Epithelial cell of proximal tubule (primary cell): Measurements from ENCODE around the gene ZBTB12. TPM values are rescaled to one million over a fixed set of nuclear protein-coding genes. Genes with fewer than 3 reads are reported as not detected.

ENCODE experiments used
- DNase-seq: peaks from one replicate; pipeline ENCODE4 v3.0.0-alpha.2; 2011; ENCODE audit warnings: low read depth
- H3K4me3 ChIP-seq: 2 replicates; pipeline ENCODE4 v1.5.1; 2011; ENCODE audit warnings: low read depth, mild to moderate bottlenecking, low read length
- total RNA-seq: library from RNA; depleted of rRNA; stranded (reverse); fragments of >200 nt; gene quantifications from 2 replicates; pipeline ENCODE4 v1.2.3, GENCODE V29; 2015
- TF ChIP-seq, protein P1 (sequence below): conservative IDR thresholded peaks from 2 replicates; pipeline ENCODE4 v1.5.1; 2012; ENCODE audit warnings: low read depth, mild to moderate bottlenecking, low read length

The ZBTB12 gene
- total RNA-seq, 1 donor from 2014 or later, result 1.5 TPM

DNA sequence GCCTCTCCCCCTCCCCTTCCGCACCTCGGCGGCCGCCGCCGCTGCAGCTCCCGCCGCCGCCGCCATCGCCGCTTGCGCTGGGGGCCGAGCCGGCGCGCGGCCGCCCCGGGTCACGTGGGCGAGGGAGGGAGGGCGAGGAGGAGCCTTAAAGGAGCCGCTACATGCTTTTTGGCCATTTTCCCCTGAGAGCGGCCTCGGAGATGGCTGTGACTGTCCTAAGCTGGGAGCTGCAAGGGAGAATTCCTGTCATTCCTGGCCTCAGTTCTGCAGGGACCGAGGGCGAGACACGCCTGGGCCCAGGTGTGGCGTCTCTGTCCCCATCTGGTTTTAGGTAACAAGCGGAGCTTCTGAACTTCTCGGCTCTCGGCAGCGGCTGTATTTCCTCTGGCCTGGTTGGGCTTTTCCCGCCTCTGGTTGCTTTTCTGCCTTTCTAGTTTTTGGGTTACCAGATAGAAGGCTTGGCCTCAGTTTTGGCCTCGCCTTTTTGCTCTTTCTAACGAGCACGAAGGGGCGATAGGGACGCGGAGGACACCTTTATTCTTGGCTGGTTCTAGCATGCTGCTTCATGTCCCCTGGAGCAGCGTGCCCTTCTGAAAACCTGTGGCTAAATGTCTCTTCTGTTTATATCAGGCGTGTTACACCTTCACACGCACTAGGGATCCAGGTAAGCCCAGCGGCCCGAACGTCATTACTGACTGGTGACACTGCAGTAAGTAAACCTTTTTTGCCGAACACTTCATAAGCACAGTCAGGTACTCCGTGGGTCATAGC lies 4.1 kb downstream of the ZBTB12 start, which contains the start of gene EHMT2:
TSS of gene EHMT2 (minus strand) at position 87 of the 771 bp plus-strand sequence. CDS start at position 66, 21 bp downstream.
- H3K4me3 ChIP-seq, result peak within 1 kb of the TSS; percentile 88
- TF ChIP-seq, protein P1, sequence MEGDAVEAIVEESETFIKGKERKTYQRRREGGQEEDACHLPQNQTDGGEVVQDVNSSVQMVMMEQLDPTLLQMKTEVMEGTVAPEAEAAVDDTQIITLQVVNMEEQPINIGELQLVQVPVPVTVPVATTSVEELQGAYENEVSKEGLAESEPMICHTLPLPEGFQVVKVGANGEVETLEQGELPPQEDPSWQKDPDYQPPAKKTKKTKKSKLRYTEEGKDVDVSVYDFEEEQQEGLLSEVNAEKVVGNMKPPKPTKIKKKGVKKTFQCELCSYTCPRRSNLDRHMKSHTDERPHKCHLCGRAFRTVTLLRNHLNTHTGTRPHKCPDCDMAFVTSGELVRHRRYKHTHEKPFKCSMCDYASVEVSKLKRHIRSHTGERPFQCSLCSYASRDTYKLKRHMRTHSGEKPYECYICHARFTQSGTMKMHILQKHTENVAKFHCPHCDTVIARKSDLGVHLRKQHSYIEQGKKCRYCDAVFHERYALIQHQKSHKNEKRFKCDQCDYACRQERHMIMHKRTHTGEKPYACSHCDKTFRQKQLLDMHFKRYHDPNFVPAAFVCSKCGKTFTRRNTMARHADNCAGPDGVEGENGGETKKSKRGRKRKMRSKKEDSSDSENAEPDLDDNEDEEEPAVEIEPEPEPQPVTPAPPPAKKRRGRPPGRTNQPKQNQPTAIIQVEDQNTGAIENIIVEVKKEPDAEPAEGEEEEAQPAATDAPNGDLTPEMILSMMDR, result no peak
- no peak for DNase-seq

DNA sequence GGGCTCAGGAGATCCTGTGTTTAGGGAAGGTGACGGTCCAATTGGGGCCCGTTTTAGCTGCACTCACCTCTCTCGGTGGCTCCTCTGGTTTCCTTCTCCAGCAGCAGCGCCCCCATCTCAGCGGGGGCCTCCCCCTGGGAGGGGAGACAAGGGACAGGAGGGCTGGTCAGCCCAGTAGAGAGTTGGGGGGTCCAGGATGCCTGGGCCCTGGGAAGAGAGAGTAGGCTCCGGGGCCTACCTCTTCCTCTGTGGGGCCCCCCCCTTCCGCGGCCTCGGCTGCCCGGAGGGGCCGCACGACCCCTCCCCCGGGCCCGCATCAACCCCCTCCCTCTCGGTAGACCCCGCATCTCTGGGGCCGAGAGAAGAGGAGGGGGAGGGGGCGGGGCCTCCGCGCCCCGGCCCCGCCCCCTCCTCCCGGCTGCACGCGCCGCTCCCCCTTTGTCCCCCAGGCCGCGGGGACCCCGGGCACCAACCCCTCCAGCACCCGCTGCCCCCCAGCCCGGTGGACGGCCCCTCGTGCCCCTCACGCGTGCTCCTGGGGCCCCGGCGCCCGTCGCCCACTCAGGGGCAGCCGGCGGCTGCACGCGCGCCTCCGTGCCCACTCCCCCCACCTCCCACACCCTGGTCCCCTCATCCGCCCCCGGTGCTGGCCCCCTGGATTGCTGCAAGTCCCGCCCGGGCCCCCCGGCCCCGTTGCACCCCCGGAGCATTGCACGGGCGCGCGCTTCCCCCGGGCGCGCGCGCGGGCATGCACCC lies 4.9 kb downstream of the ZBTB12 start:
- peak overlapping the region; percentile 88 for H3K4me3 ChIP-seq
- TF ChIP-seq, protein P1, result no peak
- no peak for DNase-seq

DNA sequence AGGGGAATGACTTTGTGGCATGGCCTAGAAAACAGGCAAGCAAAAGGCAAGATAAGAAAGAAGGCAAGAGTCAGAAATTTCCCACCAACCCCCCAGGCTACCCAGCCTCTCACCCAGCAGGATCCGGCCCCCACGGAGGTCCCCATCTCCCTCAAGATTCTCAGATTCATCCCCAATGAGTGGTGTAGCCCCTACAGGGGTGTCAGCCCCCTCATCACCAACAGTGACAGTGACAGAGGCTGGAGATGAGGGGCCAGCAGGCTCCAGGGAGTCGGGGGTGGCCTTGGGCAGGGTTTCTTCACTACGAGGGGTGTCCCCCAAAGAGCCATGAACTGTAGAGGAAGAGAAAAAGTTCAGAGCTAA lies 5.4 kb downstream of the ZBTB12 start:
- DNase-seq, result no peak
- H3K4me3 ChIP-seq, result peak overlapping the region; percentile 88
- TF ChIP-seq, protein P1, result no peak

DNA sequence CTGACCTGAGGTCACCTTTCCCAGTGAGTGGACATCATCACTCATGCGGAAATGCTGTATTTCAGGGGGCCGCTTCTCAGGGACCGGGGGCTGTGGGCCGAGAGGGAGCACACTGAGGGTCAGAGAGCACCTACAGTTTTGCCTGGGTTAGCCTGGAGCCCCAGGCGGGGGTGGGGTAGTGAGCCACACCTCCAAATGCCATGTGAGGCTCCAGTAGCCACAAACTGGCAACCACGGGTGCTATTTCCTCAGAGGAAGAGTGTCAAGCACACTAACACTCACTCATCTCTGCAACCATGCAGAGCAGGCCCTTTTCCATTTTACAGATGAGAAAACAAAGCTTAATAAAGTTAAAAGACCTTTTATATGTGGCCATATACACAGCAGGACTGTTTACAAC lies 9.1 kb downstream of the ZBTB12 start:
- no peak overlapping the region for H3K4me3 ChIP-seq
- no peak for DNase-seq
- TF ChIP-seq, protein P1, result no peak

DNA sequence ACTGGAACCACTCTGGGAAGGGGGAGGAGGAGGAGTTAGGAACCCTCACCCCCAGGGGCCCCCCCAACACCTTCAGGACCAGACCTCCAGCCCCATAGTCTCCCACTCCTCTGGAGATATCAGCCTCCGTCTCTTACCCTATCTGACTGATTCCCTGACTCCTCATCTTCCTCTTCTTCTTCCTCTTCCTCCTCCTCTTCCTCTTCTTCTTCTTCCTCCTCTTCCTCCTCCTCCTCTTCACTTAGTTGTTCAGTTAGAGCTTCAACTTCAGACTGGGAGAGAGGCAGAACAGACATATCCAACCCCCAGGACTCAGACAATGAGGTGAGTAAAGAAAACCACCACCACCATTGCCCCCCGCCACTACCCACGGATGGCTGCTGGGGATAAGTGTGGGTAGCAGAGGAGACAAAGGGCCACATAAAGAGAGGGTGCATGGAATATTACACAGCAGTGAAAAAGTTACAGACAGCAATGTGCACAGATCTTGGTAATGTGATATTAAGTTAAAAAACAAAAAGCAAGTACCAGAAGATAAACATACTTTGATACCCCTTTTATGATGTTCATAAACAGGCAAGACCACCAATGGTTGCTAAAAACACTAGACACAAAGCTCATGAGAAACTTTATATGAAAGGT lies 12.4 kb downstream of the ZBTB12 start:
- TF ChIP-seq, protein P1, result no peak
- DNase-seq, result no peak
- no peak overlapping the region for H3K4me3 ChIP-seq

DNA sequence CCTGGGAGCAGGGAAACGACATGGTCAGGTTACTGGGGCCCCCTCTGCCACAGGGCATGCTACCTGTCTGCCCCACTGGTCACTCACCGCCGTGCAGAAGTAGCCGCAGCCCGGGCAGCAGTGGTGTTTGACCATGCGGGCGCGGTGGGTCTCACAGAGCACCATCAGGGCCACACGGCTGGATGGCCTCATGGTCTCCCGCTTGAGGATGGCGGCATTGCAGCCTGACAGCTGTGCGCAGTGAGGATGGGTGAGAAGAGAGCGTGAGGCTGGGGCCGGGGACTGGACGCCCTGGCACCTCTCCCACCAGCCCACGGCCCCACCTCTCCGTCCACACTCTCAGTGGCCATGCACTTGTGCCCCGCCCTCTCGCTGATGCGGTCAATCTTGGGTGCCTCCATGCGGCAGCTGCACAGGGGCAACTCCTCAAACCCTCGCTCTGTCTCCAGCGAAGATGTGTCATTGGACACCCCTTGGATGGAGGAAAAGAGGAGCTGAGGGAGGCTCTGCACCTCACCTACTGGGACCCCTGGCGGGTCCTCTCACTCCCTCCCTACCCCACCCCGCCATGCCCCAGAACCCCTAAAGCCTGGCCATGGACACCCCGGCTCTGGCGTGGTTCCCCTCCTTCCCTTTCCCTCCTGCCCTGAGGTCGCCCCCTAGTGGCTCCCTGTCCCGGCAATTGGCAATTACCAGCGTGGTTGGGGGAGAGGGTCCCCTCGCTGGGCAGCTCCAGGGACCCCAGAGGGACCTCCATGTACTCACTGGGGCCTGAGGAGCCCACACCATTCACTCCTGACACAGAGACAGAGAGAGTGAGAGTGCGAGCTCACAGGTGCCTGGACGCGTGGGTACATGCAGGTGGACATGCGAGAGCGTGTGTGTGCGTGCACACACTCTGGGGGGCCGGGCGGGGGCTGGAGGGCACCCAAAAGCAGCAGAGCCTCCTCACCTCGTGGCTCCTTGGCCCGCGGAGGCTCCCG lies 13.3 kb downstream of the ZBTB12 start:
- no peak overlapping the region for H3K4me3 ChIP-seq
- DNase-seq, result no peak
- TF ChIP-seq, protein P1, result peak; percentile 82
